Measurements from ENCODE around the gene CXXC5. TPM values are rescaled to one million over a fixed set of nuclear protein-coding genes. Genes with fewer than 3 reads are reported as not detected.
"Not testable (repeated sequence)": the region's sequence is repeated elsewhere in the genome, so short reads cannot be mapped to it uniquely, and the experiment has no call there.

Gene CXXC5
- total RNA-seq, 4 donors from 2014 or later, result 26.5 to 50.7 (median 36.2) TPM

- H3K4me1 ChIP-seq, result peaks cover 13 to 40% (median 35%) of the 10 kb centered on the region in 4 donors
- intact Hi-C loops (cut with DNase I; ENCODE audit: low total_unique reads) (no loop called here), in situ Hi-C loops (cut with MboI; ENCODE audit: low pct_ligation_motif_present in 1 of 4, low pct_unique_long_range_greater_than_20kb in 1 of 4, low sequenced_read_pairs in 3 of 4) (no loop called here)
- peak overlapping the region; percentile 31 to 59 (median 42) for H3K4me3 ChIP-seq
- TF ChIP-seq POLR2AphosphoS5 (IDR thresholded peaks at IDR 0.05) (peak in 1 of 3 donors; percentile 20), EP300 (IDR thresholded peaks at IDR 0.05; ENCODE audit: low read depth) (no peak), POLR2A (IDR thresholded peaks at IDR 0.05) (no peak)
- 0 to 22% methylated on average over 11 to 52 of the region's 60 CpGs for WGBS, 2 donors (ENCODE audit: low coverage in 1 of 2)
- no peaks in the 10 kb centered on the region for H3K9me3 ChIP-seq
- H3K27ac ChIP-seq, result peak overlapping the region; percentile 36 to 66 (median 52)
- DNase-seq, result peak; percentile 61
- H3K36me3 ChIP-seq, result no peaks in the 10 kb centered on the region
- peaks cover 30% of the 10 kb centered on the region for H3K27me3 ChIP-seq
Observed at GRCh38 chr5:139710319-139711066, 62.3 kb downstream of the CXXC5 start.

GRCh38 chr5:139711067-139711905 is 63.1 kb downstream of the CXXC5 start:
- H3K27ac ChIP-seq, result peak overlapping the region; percentile 26 to 66 (median 52)
- peak overlapping the region; percentile 31 to 59 (median 42) for H3K4me3 ChIP-seq
- intact Hi-C loops (cut with DNase I; ENCODE audit: low total_unique reads), result no loop called here
- 1 to 12% methylated on average over 5 to 53 of the region's 68 CpGs for WGBS, 2 donors (ENCODE audit: low coverage in 1 of 2)
- H3K27me3 ChIP-seq, result peaks cover 30% of the 10 kb centered on the region
- TF ChIP-seq POLR2A (IDR thresholded peaks at IDR 0.05) (no peak), EP300 (IDR thresholded peaks at IDR 0.05; ENCODE audit: low read depth) (no peak), CTCF (IDR thresholded peaks at IDR 0.05) (no peak), POLR2AphosphoS5 (IDR thresholded peaks at IDR 0.05) (no peak)
- no peaks in the 10 kb centered on the region for H3K36me3 ChIP-seq
- no peaks in the 10 kb centered on the region for H3K9me3 ChIP-seq
- peak; percentile 44 for DNase-seq
- in situ Hi-C loops (cut with MboI; ENCODE audit: low pct_ligation_motif_present in 1 of 4, low pct_unique_long_range_greater_than_20kb in 1 of 4, low sequenced_read_pairs in 3 of 4), result no loop called here
- H3K4me1 ChIP-seq, result peaks cover 13 to 40% (median 35%) of the 10 kb centered on the region in 4 donors

- no peak for TF ChIP-seq EP300 (IDR thresholded peaks at IDR 0.05; ENCODE audit: low read depth)
- no peak for TF ChIP-seq POLR2AphosphoS5 (IDR thresholded peaks at IDR 0.05)
- TF ChIP-seq CTCF (IDR thresholded peaks at IDR 0.05), result no peak
- no peak for TF ChIP-seq POLR2A (IDR thresholded peaks at IDR 0.05)
- Histone ChIP-seq H3K27me3 (peaks cover 30% of the 10 kb centered on the region), H3K4me3 (peak overlapping the region in 2 of 4 donors; percentile 40 to 59), H3K4me1 (peaks cover 13 to 40% (median 35%) of the 10 kb centered on the region in 4 donors), H3K36me3 (no peaks in the 10 kb centered on the region), H3K27ac (peak overlapping the region in 3 of 4 donors; percentile 26 to 66 (median 52)), H3K9me3 (no peaks in the 10 kb centered on the region)
- 31% methylated on average over 19 of the region's 19 CpGs; no CpG with 5 or more reads in 1 of the 2 donors for WGBS, 2 donors (ENCODE audit: low coverage in 1 of 2)
- in situ Hi-C loops (cut with MboI; ENCODE audit: low pct_ligation_motif_present in 1 of 4, low pct_unique_long_range_greater_than_20kb in 1 of 4, low sequenced_read_pairs in 3 of 4), result no loop called here
- DNase-seq, result no peak
- intact Hi-C loops (cut with DNase I; ENCODE audit: low total_unique reads), result no loop called here
Observed at GRCh38 chr5:139711906-139712224, 63.7 kb downstream of the CXXC5 start.

- H3K4me1 ChIP-seq, result peaks cover 13 to 40% (median 35%) of the 10 kb centered on the region in 4 donors
- peaks cover 30% of the 10 kb centered on the region for H3K27me3 ChIP-seq
- no peaks in the 10 kb centered on the region for H3K9me3 ChIP-seq
- DNase-seq, result no peak
- no peak overlapping the region for H3K4me3 ChIP-seq
- in situ Hi-C loops (cut with MboI; ENCODE audit: low pct_ligation_motif_present in 1 of 4, low pct_unique_long_range_greater_than_20kb in 1 of 4, low sequenced_read_pairs in 3 of 4) (no loop called here), intact Hi-C loops (cut with DNase I; ENCODE audit: low total_unique reads) (no loop called here)
- H3K36me3 ChIP-seq, result no peaks in the 10 kb centered on the region
- WGBS, 2 donors (ENCODE audit: low coverage in 1 of 2), result 88% methylated on average over 5 of the region's 5 CpGs; no CpG with 5 or more reads in 1 of the 2 donors
- H3K27ac ChIP-seq, result no peak overlapping the region
- no peak for TF ChIP-seq CTCF (IDR thresholded peaks at IDR 0.05)
- TF ChIP-seq EP300 (IDR thresholded peaks at IDR 0.05; ENCODE audit: low read depth), result no peak
- no peak for TF ChIP-seq POLR2AphosphoS5 (IDR thresholded peaks at IDR 0.05)
- TF ChIP-seq POLR2A (IDR thresholded peaks at IDR 0.05), result no peak
Observed at GRCh38 chr5:139712412-139712811, 64.3 kb downstream of the CXXC5 start.

- intact Hi-C loops (cut with DNase I; ENCODE audit: low total_unique reads); in situ Hi-C loops (cut with MboI; ENCODE audit: low pct_ligation_motif_present in 1 of 4, low pct_unique_long_range_greater_than_20kb in 1 of 4, low sequenced_read_pairs in 3 of 4); H3K36me3 ChIP-seq; H3K27ac ChIP-seq; DNase-seq; H3K9me3 ChIP-seq; H3K4me3 ChIP-seq: not testable (repeated sequence)
- peaks cover 30% of the 10 kb centered on the region for H3K27me3 ChIP-seq
- peaks cover 13 to 32% (median 29%) of the 10 kb centered on the region in 4 donors for H3K4me1 ChIP-seq
- WGBS, 2 donors (ENCODE audit: low coverage in 1 of 2), result 97 to 100% methylated on average over 2 to 12 of the region's 12 CpGs
Observed at GRCh38 chr5:139713898-139714297, 65.7 kb downstream of the CXXC5 start.
